Measurements from ENCODE around the gene STK32C.

Gene STK32C

DNA sequence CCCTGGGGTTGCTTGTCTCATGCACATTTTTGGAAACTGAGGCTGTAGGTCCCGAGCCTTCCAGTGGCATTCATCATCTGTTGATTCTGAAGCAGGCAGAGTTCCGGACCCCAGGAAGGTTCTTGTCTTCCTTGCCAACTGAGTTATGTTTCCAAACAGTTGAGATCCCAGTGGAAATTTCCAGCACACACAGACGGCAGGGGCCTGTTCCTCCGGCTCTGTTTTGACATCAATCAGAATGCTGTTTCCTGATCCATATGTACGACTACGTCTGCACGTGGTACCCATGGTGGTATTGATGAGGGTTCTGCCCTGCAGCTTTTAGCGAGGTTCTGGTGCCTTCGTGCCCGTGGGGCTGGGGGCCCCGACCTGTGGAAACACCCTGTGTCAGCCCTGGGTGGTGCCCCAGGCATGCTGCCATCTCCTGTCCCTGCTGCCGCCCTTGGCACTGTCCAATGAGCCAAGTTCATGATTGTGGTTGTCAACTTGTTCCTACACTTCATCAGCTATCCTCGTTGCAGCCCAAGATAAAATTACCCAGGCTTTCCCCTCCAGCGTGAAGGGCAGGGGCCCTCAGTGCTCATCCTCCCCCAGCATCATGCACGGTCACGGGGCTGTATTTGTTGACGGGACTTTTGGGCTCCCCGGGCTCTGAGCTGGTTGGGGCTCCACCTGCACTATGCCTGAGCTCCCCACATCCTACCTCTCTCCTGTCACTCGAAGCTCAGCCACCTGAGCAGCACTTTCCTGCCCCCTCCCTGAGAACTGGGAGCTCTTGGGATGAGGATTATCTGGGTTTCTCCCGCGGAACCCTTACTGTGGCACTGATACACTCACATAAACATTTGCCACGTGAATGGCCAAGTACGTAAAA, 128.8 kb downstream of the STK32C start:
- DNase-seq = no peak

DNA sequence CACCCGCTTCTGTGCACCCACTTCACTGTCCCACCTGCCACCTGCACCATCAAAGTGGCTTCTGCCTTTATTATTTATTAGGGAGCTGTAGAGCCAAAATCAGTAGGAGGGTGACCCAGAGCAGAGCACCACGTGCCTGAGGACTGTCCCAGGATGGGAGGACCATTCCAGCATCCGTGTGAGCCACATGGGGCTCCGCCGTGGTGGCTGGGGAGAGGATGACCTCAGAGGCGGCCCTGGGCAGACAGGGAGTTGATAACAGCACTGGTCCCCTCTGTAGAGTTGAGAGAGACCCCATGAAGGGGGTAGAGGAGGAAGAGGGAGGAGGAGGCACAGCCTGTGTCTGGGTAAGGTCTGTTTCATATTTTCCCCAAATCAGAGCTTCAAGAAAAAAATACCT, 129.7 kb downstream of the STK32C start:
- no peak for DNase-seq

DNA sequence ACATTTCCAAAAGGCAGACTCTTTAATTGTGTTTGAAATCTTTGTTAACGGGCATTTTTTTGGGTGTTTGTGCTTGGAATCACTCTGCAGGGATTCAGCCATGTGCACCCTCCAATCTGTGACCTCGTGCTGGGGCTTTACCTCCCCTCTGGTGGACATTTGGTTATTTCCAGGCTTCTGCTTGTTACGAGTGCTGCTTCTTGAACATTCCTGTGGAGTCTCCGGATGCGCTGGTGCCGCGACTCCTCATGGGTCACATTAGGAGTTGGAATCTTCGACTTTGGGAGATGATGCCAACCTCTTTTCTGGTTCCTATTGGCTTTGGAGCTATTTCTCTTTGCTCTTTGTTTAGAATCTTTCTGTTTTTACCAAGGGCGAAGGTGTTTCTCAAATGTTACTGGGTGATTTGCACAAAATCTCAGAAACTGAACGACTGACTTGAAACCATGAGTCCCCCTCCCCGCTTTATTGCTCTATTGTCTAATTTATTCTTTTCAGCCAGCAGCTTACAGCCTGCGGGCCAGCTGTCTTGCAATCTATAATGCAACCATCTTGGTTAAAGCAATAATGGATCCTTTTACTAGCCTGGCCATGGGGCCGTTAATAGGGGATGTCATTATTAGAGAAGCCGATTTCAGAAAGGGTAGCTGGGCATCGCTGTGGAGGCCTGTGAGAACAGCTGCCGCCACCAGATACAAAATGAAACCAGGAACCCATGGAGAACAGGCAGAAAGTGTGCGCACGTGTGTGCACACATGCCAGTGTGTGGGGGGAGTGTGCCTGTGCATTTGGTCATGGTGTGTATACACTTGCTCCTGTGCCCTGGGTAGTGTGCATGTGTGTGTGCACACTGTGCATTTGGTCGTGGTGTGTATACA, 130.9 kb downstream of the STK32C start:
- no peak for DNase-seq

DNA sequence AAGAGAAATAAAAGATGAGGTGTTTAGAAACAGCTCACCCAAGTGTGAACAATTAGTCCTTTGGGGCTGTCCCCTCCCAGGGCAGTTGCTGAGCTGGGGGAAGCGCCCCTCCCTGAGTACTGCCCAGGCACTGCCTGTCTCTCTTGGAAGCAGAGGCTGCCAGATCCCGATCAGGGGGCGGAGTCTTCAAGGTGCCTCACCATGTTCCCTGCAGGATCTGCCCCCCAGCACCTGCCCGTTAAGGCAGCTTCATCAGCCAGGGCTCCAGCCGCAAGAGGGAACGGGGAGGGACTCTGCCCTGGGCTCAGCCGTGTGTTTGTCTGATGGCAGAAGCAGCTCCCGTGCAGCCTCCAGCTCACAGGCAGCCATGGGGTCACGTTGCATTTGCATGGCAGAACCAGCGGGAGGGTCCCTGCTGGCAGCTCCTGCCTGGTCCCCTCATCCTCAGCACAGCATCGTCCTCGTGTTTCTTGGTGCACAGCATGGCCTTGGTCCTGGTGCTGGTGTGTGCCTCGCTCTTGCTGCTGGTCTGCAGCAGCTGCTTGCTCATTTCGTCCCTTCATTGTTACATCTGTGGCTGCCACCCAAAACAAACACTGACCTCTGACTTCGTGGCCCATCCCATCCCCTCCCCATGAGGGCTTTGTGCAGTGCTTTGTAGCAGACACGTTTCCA, 131.7 kb downstream of the STK32C start:
- no peak for DNase-seq

DNA sequence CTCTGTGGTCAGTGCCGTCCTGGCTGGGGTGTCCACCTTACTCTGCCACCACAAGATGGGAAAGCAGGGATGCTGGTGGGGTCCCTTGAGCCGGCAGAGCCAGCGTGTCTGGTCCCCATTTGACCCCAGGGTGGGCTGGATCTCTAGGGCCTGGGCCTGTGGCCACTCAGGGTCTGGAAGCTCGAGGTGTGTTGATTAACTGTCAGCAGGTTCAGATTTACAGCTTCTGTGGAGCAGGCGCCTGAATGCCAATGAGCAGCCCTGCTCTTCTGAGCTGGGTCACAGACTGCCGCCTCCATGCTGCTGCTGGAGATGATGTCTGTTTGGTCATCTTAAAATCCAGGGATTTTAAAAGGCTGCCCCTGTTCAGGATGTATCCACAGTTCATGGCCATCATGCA, 132.3 kb downstream of the STK32C start:
- DNase-seq = no peak

DNA sequence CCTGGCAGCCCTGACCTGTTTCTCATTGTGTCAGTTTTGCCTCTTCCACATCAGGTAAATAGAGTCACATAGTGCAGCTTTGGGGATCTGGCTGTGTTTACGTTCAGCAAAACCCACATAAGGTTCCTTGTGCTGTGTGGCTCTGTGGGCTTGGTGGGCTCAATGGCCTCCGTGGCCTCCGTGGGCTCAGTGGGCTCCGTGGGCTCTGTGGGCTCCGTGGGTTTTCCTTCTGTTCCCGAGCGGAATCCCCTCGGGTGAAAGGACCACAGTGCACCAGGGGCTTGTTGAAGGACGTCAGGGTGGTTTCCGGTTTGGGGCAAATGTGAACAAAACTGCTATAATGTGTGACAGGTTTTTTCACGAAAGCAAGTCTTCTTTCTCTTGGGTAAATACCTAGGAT, 133.5 kb downstream of the STK32C start:
- no peak for DNase-seq

DNA sequence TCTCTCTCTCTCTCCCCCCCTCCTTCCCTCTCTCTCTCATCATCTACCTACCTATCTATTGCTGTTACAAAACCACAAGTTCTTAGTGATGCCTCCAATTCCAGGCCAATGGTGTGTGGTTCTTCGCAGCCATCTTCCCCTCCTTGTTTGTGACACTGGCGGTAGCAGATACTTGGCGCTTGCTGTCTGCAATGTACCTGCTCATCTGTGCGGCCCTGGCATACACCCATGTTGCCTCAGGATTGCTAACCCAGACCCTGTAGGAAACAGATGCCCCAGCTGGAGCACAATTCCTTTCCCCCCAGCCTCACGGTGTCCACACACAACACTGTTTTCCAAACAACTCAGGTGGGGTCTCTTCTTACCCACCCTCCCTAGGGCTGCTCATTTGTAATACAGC, 134.6 kb downstream of the STK32C start:
- DNase-seq = no peak

DNA sequence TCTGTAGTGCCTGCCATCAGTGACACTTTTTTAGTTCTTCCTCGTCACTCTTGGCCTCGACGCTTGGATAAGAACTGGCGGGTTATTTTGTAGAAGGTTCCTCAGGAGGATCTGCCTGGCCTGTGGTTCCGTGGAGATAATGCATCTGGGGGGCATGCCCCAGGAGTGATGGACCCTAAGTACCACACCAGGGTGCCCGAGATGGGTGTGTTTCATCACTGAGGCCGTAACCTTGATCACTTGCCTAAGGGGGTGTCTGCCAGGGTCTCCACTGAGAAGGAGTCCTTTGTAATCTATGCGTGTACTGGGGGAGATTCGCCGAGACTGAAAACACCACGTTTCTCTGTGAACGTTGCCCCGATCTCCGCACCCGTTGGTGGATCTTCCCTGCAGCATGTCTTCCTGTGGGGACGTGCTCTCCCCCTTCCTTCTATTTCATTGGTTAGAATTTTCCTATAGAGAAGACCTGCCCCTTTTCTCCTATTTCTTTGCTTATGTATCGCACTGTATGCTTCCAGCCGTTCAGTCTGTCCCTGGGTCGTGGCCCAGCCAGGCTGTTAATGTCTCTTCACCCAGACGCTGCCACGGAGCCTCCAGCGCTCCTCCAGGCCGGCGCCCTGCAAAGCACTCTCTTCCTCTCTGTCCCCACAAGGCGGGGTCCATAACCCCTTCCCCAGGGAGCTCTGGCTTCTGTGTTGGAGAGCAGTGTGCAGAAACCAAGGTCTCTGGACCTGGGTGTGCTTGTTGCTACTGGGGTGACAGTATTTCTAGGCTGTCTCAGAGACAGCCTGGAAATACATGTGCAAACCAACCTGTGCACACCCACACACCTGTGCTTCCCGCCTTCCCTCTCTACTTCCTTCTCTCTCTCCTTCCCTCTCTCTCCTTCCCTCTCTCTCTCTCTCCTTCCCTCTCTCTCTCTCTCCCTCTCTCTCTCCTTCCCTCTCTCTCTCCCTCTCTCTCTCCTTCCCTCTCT, 135.4 kb downstream of the STK32C start:
- no peak for DNase-seq

DNA sequence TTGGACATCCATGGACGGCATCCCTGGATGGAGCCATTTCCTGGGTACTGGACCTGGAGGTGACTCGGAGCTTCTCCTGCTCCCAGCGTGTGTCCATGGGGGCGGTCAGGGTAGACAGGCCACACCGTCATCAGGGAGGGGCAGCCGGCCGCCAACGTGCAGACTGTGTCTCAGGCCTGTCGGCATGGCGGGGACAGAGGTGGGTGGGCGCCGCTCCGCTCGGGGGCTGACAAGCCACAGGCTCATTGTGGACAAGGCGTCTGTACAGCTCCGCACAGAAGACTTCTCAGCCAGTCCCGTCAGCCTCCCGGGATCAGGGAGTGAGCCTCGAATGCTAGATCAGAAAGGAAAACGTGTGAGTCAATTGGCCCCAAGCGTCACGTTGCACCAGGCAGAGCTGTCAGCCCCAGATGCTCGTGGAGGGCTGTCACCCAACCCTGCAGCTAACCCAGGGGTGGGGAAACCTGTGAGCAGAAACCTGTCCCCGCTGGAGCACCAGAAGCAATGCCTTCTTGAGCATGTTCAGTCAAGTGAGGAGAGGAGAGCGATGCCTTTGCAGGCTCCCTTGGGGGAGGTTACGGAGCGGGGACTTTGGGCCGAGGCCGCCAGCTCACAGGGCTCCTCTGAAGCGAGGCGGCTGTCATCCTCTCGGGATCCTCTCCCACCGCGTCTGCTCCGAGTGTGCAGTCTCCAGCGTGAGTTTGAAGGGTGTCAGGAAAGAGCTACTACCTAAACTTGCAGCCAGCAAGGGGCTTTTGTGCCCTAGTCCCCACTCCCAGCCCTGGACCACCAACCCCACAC, 137.0 kb downstream of the STK32C start:
- DNase-seq = no peak

DNA sequence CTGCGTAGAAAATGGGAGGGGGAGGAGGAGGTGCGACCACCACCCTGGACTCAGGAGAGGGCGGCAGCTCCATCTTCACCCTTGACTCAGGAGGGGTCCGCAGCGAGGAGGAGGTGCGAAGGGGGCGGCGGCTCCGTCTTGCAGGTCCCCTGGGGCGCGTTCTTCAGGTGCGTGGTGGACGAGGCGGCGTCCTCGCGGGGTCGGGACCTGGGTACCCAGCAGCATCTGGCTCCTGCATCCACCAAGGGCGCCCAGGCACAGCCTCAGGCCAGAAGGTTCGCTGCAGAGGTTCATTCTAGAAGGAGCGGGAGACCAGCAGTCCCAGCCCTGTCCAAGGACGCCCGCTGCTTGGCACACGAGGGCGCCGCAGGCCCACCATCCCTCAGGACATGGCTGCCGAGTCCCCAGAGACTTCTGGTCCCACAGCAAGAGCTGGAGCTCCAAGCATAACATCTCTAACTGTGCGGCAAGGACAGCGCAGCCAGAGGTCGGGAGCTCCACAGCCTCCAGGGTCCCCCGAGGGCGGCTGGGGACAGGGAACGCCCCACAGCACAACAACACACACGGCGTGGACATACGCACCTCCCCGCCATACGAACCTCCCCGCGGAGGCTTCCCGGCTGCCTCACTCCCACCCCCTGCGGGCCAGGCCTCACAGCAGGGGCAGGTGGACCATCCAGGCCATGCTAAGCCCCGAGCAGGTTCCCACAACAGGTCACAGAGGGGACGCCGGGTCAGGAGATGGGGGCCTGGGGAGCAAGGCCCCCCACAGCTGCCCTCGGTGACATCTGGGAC, 137.8 kb downstream of the STK32C start:
- no peak for DNase-seq

DNA sequence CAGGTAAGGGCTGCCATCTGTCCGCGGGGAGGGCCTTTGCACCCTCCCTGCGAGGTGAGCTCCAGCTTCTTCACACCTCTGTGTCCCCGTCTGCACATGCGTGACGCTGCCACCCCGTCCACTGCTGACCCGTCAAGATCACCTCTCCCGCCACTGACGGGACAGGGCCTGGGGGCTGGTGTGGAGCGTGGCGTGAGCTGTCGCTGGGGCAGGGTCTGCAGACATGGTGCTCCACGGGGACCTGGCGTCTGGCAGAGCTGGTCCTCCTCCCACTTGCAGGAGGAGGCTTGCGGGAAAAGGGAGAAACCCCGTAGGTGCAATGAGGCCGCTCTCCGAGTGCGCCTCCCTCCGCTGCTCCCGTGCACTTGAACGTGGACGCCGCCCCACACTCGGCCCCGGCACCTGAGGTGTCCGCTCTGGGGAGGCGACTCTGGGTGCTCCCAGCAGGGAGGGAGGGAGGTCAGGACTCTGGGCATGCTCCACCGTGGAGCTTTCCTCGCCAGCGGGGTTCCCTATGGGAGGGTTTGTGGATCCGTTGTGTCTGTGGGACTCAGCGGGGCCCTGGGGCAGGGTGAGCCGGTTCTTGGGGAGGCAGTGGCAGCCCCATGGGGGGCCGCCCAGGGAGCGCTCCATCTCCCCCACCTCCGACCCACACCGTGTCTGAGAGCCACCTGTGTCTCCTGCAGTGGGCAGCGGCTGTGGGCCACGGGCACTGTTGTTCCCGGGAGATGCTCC, 138.6 kb downstream of the STK32C start:
- DNase-seq = no peak

DNA sequence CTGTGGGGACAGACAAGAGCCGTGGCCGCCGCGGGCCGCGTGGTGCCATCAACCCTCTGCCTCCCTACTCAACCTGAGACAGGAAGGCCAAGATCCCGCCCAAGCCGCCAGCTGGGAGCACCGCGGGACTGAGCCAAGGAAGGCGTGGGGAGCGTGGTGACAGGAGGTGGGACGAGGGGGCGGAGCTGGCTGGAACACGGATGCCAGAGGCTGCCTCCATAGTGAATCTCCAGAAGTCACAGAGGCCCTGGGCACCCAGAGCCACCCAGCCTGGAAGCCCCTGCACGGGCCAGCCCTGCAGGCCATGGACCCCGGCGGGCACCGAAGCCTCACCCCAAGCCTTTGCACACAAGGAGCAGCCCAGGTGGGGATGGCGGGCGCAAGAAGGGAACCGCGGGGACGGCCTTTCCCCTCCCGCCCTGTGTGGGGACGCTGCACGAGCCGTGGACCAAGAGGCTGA, 139.1 kb downstream of the STK32C start:
- no peak for DNase-seq

DNA sequence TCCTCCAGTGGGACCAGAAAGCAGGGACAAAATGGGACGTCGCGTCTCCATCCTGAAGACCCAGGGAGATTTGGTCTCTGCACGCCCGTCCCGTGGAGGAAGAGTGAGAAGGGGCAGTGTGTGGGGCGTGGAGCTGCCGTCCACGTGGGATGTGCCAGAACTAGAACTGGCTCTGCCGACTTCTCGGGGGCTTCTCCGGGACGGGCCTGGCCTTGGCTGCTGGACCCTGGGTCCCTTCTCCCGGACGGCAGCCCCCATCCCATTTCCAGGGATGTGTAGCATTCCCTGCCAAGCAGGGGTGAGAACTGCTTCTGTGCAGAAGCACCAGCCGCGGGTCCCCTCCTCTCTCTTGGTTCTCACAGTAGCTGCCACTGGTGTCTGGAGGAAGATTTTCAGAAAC, 139.8 kb downstream of the STK32C start:
- DNase-seq = no peak

DNA sequence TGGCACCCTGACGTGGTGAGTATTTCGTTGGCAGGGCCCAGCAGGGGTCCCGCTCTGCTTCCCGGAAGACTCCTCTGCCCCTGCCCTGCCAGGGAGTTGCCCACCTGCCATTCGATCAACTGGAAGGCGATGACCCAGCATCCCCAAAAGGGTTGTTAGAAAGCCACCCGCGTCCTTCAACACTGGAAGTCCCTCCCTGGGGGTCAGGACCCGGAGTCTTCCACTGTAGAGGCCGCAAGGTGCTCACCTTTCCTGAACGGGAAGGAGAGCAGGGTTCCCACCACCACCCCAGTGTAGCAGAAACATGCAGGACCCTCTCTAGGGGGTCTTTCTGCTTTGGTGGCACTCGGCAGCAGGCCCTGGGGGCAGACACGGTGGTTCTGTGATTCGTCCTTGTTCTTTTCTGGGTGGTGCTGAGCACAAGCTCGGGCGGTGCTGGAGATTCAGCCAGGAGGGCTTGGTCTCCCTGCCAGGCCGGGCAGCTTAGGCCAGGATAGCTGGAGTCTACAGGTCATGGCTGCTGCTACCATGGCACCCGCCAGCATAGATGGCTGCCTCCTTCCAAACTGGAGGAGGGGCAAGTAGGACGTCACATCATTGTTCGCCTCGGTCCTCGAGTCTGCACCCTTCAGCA, 140.6 kb downstream of the STK32C start:
- DNase-seq = no peak

DNA sequence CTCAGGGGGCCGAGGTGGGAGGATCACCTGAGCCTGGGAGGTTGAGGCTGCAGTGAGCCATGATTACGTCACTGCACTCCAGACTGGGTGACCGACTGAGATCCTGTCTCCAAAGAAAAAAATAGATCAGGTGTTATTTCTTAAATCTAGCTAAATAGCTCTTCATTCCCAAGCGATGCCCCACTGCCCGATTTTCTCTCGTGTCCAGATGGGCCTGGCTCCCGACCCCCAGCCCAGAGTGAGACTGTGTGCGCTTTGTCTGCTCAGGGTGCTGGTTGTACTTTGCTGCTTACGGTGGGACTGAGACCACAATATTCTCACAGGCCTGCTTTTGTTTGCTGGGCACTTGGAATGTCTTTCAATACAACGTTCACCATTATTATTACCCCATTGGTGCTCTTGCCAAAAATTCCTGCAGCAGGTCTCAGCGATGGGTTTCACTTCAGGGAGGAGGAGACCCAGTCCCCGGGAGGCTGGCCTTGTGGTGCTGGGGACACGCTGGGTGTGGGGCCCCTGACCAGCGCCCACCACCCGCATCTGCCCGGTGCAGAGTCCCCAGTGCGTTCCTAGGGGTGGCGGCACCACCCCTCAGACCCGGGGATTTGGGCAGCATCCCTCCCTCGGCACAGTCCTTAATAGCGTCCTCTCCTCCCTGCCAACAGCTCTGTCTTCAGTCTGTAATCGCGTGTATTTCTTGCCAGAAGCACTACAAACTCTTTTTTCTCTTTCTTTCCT, 141.4 kb downstream of the STK32C start:
- no peak for DNase-seq

DNA sequence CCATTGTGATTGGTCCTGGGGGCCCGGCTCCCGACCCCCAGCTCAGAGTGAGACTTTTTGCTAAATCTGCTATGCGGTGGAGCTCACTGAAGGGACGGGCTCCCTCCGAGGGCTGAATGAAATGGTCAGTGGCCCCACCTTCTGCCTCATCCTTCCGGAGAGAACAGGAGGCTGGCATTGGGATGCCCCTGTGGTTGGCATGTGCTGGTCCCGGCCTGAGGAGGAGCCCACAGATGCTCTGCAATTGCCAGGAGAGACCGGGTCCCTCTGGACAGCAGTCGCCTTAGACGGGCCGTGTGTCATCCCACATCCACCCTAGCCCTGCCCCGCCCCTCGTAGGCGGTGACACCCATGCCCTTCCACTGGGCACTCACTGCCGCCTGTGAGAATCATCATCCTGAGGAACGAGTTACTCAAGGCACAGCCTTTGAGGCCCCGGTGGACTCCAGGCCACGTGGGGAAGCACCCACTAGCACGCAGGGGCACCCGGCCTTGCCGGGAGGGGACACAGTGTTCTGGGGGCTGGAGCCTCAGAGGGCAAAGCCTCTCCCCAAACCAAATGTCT, 142.3 kb downstream of the STK32C start:
- no peak for DNase-seq

DNA sequence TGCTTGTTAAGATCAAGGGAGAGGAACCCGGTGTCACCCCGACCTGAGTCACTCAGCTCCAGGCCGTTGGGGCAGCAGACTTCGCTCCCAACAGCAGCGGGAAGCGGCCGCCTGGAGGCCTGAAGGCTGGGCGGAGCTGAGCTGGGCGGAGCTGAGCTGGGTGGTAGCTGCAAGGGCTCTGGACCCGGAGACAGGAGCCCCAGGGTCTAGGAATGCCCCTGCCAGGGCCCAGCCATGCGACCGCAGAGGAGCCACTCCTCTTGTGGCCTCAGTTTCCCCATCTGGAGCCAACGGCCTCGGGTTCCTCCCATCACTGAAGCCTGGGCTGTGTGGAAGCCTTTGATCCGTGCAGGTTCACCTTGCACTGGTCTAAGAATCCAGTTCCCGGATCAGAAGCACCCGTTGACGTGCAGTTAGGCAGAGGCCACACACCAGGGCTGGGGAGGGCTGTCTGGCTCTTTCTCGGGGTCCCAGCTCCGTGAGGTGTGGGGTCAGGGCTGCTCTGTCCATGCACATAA, 142.9 kb downstream of the STK32C start:
- DNase-seq = no peak
